B cell (primary cell): ENCODE results near the gene ZNF281.

Source experiments
- CTCF ChIP-seq: fragments of 200-600 bp; IDR thresholded peaks from one replicate; pipeline ENCODE4 v1.8.0; 2022; ENCODE audit warnings: antibody characterized with exemption, mild to moderate bottlenecking
- EZH2 ChIP-seq: IDR thresholded peaks from 2 replicates; pipeline ENCODE4 v1.6.1; 2012; ENCODE audit warnings: borderline replicate concordance, low read depth, mild to moderate bottlenecking, moderate library complexity, low read length; ENCODE audit not compliant: insufficient read depth, poor library complexity, severe bottlenecking

GRCh38 chr1:200369131-200369530 is 40.7 kb downstream of the ZNF281 start:
- TF ChIP-seq CTCF (no peak), EZH2 (no peak)
